Kidney (tissue), 14 donors: ENCODE data around the gene POLR1D. TPM values are rescaled to one million over a fixed set of nuclear protein-coding genes. Genes with fewer than 3 reads are reported as not detected.

Source experiments
- DNase-seq, 5 donors: peaks; one replicate each; pipeline ENCODE4 v3.0.0-alpha.2; 2013 to 2020
- FAIRE-seq: peaks from 2 replicates; lab custom pipeline; 2012; peaks lifted over from hg19 to GRCh38; lab: Jason Lieb, UNC
- H3K27ac ChIP-seq, 2 donors: one replicate each; pipeline ENCODE4 v1.7.0; 2013; ENCODE audit warnings: low read depth in 2 of 2, low read length in 2 of 2, inconsistent platforms in 1 of 2
- H3K27me3 ChIP-seq: one replicate; pipeline ENCODE4 v1.7.1; 2013; ENCODE audit warnings: low read length, inconsistent platforms; ENCODE audit not compliant: control insufficient read depth, insufficient read depth
- H3K36me3 ChIP-seq, 3 donors: one replicate each; pipeline versions ENCODE4 v1.7.0 to v1.7.1; 2013; ENCODE audit warnings: low read length in 3 of 3, control low read depth in 1 of 3, inconsistent platforms in 1 of 3; ENCODE audit not compliant: insufficient read depth in 3 of 3, control insufficient read depth in 2 of 3
- H3K4me1 ChIP-seq, 3 donors: one replicate each; pipeline versions ENCODE4 v1.7.0 to v1.7.1; 2013; ENCODE audit warnings: low read length in 3 of 3, inconsistent platforms in 1 of 3, low read depth in 1 of 3; ENCODE audit not compliant: control insufficient read depth in 2 of 3, insufficient read depth in 2 of 3
- H3K4me3 ChIP-seq, 3 donors: one replicate each; pipeline versions ENCODE4 v1.7.0 to v1.8.1; 2013; ENCODE audit warnings: low read length in 3 of 3, control low read depth in 1 of 3, inconsistent platforms in 1 of 3
- H3K9ac ChIP-seq, 3 donors: one replicate each; pipeline versions ENCODE4 v1.7.0 to v1.7.1; 2013; ENCODE audit warnings: low read length in 3 of 3, control low read depth in 1 of 3, inconsistent platforms in 1 of 3
- H3K9me3 ChIP-seq, 3 donors: one replicate each; pipeline versions ENCODE4 v1.7.0 to v1.7.1; 2013; ENCODE audit warnings: low read length in 3 of 3, control low read depth in 1 of 3, inconsistent platforms in 1 of 3; ENCODE audit not compliant: control insufficient read depth in 2 of 3, insufficient read depth in 1 of 3
- intact Hi-C: fragments of 100-400 bp; cut with DNase I; formaldehyde crosslinking; loops from one replicate; pipeline ENCODE4 v1.11.1; 2022
- polyA plus RNA-seq: library from polyadenylated mRNA; stranded (reverse); fragments of 350-450 nt; fragmentation: Illumina TruSeq; extraction: RNeasy Lipid Tissue Mini Kit (QIAGEN cat#74804); gene quantifications from one replicate; pipeline ENCODE4 v1.2.3, GENCODE V29; 2014; ENCODE audit warnings: low read depth, low replicate concordance; ENCODE audit not compliant: insufficient read depth
- total RNA-seq: library from RNA; stranded (reverse); fragmentation: NEBNext Ultra II Directional; extraction: Animal tissue kit (Norgen Biotek cat#: 25700); gene quantifications from one replicate; pipeline ENCODE4 v1.2.1, GENCODE V29; 2021
- TF ChIP-seq, protein P1 (sequence below): IDR thresholded peaks from 3 replicates; pipeline ENCODE4 v1.5.1; 2012; ENCODE audit warnings: mild to moderate bottlenecking, moderate library complexity, borderline replicate concordance; ENCODE audit not compliant: insufficient read depth; ENCODE audit errors: extremely low read depth
- donor health status: control.
- donor health status: control.
- donor health status: control.
- donor health status: control.
- donor health status: control.
- donor health status: DM: yes; HTN: yes; CAD: no.
- donor health status: Normal renal cell carcinoma (clear cell type).

POLR1D gene
- total and polyA plus RNA-seq, 2 donors from 2014 or later, result 72.8 to 124 TPM

DNA sequence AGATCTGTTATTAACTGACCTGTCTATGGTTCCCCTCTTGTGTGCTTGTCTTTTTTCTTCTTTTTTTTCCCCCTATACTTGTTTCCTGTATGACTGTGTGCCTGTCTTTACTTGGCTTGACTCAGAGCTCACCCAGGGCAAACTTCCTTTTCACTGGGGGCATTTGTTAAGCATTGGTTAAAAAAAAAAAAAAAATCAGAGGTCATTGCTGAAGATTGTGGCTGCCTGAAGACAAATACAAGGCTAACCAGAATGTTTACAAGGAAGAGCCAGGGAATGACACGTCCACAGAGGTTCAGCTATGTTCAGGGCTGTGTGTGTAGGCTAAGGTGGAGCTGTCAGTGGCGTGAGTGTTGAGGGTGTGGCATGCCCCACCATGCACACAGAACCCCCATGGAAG lies 48.4 kb upstream of the POLR1D start:
- intact Hi-C loops, result no loop called here
- H3K4me3 ChIP-seq, result no peak overlapping the region
- TF ChIP-seq, protein P1, sequence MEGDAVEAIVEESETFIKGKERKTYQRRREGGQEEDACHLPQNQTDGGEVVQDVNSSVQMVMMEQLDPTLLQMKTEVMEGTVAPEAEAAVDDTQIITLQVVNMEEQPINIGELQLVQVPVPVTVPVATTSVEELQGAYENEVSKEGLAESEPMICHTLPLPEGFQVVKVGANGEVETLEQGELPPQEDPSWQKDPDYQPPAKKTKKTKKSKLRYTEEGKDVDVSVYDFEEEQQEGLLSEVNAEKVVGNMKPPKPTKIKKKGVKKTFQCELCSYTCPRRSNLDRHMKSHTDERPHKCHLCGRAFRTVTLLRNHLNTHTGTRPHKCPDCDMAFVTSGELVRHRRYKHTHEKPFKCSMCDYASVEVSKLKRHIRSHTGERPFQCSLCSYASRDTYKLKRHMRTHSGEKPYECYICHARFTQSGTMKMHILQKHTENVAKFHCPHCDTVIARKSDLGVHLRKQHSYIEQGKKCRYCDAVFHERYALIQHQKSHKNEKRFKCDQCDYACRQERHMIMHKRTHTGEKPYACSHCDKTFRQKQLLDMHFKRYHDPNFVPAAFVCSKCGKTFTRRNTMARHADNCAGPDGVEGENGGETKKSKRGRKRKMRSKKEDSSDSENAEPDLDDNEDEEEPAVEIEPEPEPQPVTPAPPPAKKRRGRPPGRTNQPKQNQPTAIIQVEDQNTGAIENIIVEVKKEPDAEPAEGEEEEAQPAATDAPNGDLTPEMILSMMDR, result no peak
- H3K27me3 ChIP-seq, result no peaks in the 10 kb centered on the region
- DNase-seq, result no peak
- no peaks in the 10 kb centered on the region for H3K9me3 ChIP-seq
- no peak overlapping the region for H3K27ac ChIP-seq
- no peak overlapping the region for H3K9ac ChIP-seq
- peaks cover 0 to 6% (median 2%) of the 10 kb centered on the region in 3 donors for H3K36me3 ChIP-seq
- no peak for FAIRE-seq
- H3K4me1 ChIP-seq, result no peaks in the 10 kb centered on the region

DNA sequence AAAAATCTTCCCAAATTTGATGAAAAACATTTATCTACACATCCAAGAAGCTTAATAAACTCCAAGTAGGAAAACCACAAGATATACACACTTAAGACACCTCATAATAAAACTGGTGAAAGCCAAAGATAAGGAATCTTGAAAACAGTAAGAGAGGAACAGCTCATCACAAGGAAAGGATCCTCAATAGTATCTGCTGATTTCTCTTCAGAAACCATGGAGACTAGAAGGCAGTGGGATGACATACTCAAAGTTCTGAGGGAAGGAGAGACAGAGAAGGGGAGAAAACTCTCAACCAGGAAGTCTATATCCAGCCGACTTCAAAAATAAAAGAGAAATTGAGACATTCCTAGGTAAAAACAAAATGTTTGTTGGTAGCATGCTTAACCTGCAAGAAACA lies 47.0 kb upstream of the POLR1D start:
- intact Hi-C loops, result no loop called here
- no peaks in the 10 kb centered on the region for H3K27me3 ChIP-seq
- H3K9ac ChIP-seq, result no peak overlapping the region
- no peak for DNase-seq
- no peak overlapping the region for H3K27ac ChIP-seq
- no peaks in the 10 kb centered on the region for H3K36me3 ChIP-seq
- H3K9me3 ChIP-seq, result no peaks in the 10 kb centered on the region
- no peak overlapping the region for H3K4me3 ChIP-seq
- H3K4me1 ChIP-seq, result no peaks in the 10 kb centered on the region
- TF ChIP-seq, protein P1, result no peak
- FAIRE-seq, result no peak

DNA sequence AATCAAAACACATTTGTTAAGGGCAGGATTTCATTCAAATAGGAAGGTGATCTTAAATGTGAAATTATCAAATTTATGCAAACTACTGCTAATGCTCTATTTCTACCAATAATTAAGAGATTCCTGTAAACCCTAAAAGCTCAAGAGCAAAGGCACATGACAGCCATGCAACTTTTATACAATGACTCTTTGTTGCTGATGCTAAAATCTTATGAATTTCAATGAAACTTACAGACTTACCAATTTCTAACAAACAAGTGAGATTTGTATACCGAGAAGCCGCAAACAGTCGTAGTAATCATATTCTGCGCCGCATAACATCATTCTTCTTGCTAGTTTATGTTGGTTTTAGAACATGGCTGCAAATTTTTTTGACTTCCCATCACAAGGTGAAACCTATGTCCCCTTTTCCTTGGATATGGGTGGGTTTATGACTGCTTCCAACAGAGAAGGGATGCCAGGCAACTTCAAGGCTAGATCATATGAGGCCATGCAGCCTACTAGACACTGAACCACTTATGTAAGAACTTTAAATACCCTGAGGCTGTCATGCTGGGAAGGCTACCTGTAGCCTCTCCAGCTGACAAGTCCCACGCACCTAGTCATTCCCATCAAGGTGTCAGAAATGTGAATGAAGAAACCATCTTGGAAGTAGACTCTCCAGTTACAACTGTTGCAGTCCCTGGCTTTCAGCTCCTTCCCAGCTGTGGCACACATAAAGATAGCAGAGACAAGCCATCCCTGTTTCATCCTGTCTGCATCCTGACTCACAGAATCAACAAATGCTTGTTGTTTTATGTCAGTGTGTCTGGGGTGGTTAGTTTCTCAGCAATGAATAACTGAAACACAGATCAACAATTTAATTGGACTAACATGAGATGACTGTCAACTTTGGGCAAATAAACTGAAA lies 43.3 kb upstream of the POLR1D start:
- H3K4me1 ChIP-seq, result no peaks in the 10 kb centered on the region
- intact Hi-C loops, result no loop called here
- H3K27ac ChIP-seq, result no peak overlapping the region
- no peaks in the 10 kb centered on the region for H3K9me3 ChIP-seq
- TF ChIP-seq, protein P1, result no peak
- DNase-seq, result no peak
- no peak for FAIRE-seq
- no peak overlapping the region for H3K4me3 ChIP-seq
- no peak overlapping the region for H3K9ac ChIP-seq
- H3K27me3 ChIP-seq, result no peaks in the 10 kb centered on the region
- H3K36me3 ChIP-seq, result peaks cover 0 to 6% (median 0%) of the 10 kb centered on the region in 3 donors
